ENCODE results near the gene SRL.
A peak's percentile ranks its signal among the peaks of the same experiment; 100 is the strongest.

Gene SRL

DNA sequence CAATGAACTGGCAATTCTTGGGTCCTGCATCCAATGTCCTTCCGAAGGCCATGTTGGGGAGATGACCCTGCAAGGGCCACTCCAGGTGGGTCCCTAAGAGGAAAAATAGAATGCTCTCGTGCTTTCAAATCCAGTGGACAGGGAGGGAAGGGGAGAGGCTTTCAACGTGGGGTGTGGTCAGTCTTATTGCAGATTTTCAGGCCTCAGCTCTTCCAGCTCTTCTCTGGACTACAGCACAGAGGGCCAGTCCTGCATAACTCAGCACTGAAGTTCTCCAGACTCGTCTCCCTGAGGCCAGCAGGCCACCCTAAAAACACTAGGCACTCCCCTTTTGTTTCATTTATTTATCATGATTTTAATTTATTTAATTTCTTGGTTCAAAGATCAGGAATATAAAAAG, 43.1 kb downstream of the SRL start:
- no peak for DNase-seq

DNA sequence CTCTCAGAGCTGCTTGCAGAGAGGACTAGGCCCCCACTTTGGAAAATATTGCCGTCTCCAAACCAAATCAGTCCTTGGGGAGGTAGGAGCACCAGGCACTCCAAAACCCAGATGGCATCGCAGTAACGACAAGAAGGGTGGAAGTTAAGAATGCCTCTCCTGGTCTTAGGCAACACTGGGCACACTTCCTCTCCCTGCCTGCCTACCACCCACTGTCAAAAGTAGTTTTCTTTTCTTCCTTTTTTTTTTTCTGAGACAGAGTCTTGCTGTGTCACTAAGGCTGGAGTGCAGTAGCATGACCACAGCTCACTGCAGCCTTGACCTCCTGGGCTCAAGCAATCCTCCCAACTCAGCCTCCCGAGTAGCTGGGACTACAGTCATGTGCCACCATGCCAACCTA, 47.2 kb downstream of the SRL start:
- no peak for DNase-seq

DNA sequence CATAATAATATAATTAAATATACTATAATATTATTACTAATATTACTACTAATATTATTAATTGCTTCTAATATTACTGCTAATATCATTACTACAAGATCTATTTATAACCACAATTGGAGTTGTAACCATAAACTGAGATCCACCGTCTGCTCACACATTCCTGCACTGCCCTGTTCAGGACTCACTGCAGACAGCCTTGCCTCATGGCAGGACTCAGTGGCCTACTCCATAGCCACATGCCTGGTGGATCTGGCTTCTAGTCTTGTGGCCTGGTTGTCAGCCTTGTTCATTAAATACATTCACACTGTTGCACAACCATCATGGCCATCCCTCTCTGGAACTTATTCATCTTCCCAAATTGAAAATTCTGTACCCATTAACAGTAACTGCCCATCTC, 48.0 kb downstream of the SRL start:
- DNase-seq: no peak

DNA sequence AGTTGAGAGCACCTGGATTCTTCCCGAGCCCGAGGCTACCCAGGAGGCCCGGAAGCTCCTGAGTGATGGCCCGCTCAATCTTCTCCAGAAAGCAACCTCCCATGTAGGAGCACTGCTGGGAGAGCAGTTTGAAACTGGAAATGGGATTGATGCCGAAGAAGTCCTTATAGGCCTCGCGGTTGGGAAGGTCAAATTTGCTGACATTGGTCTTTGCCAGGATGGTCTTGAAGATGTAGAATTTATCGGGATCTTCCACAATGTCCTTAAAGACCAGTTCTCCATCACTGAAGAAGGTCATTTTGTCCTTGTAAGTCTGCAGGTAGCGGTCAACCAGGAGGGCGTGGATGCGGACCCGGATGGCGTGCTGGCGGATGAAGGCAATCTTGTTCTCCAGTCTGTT, 49.7 kb downstream of the SRL start:
- DNase-seq: no peak

DNA sequence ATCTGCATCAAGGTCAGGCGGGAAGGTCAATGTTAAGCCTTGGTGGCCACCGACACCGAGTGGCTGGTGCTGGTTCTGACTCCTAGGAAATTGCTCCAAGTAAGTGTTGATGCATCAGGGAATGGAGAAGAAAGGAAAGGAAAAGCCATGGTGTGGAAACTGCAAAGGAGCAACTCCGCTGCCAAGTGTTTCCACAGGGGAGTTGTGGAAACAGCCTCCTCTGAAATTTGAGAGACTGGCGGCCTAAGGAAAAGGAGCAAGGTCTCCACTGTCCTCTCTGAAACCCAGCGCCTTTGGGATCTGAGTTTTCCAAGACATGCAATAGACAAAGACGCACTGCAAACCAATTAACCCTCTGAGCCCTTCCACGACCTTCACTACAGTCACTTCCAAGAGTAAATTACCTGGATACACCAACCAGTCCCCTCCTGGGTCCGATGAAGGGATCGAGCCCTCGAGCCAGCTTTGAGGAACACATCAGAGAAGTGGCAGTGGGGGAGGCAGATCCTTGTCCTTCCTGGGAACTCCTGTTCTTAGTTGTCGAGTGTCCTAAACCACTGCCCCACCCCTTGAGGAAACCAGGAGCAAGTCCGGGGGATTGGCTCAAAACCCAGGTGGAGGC, 51.1 kb downstream of the SRL start:
- no peak for DNase-seq

DNA sequence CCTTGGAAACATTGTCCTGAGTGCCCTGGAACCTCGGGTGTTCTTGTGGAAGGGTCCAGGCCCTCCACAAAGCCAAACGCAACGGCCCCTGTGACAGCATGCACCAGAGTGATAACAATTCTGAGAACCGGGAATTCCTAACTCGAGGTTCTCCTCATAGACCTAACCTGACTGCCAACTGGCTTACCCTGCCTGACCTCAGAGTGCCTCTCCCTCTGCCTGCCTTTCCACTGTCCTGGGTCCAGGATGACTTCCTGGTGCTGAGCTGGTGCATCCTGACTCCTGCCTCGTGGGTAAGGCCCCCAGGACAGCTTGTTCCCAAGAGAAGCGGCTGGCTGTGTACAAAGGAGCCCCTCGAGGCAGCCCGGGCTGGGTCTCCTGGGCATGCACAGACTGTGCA, 51.8 kb downstream of the SRL start:
- DNase-seq: no peak

DNA sequence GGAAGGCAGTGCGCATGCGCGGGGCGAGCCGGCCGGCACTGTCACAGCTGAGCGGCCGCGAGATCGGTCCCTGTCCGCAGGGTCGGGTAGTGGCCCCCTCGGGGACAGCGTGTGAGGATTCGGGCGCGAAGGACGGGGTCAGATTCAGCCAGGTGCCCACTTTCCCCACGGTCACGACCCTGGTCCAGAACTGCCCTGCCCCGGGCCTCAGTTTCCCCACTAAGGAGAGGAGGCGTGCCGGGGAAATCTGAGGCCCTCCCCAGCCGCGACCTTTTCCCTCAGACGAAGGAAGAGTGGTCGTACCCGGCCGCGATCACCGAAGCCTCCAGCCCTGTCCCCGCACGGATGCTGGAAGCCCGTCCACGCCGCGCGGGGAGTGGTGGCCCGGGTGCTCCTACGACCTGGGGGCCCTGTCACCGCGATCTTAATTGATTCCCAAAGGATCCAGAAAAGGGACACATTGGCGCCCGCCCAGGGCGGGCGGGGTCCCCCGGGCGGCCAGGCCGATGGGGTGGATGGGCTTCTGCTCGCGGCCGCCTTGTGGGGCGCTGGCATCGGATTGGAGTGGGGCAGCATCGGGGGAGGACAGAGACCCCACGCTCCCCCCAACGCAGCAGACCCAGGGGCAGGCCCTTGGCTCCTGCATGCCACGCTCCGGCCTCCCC, 57.7 kb downstream of the SRL start:
- DNase-seq: no peak

DNA sequence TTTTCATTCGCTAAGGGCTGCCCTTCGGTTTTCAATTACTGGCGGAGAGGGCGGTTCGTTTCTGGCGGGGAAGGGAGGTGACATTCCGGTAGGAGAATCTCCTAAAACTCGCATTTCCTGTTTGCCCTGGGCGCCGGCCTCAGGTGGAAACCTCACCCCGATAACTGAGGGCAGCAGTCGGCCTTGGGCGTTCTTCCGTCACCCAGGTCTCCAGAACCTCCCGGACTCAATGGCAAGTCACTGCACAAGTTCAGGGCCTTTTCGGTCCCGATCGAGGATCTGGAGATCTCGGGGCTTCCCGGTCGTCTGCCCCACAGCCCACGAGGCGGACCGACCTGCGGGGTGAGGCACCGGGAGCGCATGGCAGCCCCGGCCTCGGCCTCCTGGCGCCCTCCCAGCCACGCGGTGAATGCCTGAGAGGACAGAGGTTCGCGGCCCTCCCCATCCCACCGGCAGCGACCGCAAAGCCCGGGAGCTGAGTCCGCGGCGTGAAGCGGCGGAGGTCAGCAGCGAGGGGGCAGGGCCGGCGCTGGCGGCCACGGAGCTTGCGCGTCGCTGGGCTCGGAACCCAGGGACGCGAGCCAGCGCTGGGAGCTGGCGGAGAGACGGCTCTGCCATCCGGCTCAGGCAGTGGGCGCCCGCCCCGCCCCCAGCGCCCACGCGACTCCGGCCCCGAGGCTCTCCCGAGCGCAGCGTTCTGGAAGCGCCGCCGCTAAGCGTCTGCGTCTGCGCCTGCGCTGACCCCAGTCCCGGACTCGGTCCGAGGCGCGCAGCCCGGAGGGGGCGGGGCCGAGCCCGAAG, 58.4 kb downstream of the SRL start:
- DNase-seq: peak; percentile 68

DNA sequence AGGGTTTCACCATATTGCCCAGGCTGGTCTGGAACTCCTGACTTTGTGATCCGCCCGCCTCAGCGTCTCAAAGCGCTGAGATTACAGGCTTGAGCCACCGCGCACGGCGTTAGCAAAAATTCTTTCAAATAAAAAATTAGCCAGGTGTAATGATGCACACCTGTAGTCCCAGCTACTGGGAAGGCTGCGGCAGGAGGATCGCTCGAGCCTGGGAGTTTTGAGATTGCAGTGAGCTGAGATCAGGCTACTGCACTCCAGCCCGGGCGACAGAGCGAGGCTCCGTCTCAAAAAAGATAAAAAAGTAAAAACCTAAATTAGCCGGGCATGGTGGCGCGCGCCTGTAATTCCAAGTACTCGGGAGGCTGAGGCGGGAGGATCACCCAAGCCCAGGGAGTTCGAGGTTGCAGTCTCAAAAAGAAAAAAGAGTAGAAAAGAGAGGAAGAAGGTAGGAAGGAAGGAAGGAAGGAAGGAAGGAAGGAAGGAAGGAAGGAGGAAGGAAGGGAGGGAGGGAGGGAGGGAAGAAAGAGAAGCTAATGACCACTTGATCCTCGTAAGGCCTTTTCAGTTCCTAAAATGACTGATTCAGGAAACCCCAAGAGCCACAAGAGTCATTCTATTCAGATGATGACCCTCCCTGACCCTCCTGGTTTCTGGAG, 59.2 kb downstream of the SRL start:
- DNase-seq: no peak

DNA sequence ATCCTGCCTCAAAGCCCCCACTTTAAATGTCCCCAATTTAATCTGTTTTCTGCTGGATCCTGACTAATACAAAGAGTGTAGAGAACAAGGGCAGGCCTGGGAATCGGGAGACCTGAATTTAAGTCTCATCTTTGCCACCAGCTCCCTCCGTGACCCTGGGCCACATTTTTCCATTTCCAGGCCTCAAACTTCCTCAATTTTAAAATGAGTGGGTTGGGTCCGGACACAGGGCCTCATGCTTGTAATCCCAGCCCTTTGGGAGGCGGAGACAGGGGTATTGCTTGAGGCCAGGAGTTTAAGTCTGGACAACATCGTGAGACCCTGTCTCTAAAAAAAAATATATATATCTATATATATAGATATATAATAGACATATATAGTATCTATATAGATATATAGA, 61.4 kb downstream of the SRL start:
- DNase-seq: no peak

DNA sequence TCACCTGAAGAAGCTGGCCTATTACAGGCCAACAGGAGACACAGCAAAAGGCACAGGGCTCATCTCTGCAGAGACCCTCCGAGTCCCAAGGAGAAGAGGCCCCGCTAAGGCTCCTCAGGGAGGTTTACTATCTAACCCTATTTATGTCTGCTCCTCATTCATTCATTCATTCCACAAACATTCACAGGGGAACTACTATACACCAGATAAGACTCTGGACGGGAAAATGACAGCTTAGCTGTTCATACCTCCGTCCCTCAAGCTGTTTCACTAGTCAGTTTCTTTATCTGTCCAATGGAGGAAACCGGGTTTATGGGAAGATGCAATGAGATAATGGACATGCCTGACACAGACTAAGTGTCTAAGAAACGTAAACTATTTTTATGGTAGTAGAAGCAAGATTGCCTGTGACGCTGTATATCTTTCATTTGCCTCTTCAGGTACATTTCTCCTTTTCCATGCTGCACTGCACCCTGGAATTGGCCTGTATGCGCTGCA, 62.1 kb downstream of the SRL start:
- no peak for DNase-seq

DNA sequence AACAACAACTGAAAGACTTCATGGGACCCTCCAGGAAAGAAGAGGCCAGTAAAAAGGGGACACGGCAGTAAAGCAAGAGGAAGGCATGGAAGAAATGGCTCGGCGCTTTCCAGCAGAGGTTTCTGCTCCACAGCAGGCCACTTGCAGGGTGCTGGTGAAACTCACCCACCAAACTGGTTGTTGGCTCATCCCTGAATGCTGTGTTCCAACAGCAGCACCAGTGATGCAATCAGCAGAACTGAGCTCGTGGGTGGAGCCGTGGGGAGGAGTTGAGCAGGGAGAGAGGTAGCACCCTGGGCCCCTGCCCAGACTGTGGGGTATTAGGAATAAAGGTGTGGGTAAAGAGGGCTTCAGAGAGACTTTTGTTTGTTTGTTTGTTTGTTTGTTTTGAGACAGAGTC, 62.9 kb downstream of the SRL start:
- DNase-seq: no peak

DNA sequence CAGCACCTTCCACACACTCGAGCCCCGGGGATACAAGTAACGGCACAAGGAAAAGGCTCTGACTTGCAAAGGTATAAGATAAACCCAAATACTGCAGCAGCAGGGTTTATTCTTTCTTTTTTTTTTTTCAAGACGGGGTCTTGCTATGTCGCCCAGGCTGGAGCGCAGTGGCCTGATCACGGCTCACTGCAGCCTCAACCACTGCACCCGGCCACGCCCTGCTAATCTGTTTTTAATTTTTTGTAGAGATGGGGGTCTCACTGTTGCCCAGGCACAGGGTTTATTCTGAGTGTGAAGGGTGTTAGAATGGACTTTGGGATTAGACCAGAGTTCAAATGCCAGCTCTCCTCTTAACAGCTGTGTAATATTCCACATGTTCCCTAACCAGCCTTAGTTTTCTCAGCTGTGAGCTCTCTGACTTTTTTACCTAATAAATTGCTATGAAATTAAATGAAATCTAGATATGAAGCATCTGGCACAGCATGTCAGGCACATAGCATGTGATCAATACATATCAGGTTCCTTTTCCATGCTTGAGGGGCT, 63.3 kb downstream of the SRL start:
- DNase-seq: no peak

DNA sequence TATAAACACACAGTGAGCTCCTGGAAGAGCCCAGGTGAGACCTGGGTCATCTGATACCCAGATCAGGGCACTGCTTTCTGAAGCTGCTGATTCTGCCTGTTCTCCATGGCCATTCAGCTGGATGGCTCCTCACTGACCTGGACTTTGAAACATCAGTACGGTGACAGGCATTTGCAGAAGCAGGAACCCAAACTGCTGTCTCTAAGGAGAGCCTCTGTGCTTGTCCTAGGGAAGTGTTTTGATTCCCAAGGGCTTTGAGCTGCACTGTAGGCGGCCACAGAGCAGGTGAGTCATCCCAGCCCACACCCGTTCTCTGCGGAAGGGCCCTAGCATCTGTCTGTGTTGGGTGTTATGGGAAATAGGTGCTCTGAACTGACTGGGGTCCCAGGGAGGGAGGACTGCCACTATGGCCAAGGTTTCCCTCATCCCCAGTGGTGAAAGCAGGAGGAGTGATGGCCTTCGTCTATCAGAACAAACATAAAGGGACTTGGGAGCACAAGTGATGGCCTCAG, 64.9 kb downstream of the SRL start:
- DNase-seq: no peak

DNA sequence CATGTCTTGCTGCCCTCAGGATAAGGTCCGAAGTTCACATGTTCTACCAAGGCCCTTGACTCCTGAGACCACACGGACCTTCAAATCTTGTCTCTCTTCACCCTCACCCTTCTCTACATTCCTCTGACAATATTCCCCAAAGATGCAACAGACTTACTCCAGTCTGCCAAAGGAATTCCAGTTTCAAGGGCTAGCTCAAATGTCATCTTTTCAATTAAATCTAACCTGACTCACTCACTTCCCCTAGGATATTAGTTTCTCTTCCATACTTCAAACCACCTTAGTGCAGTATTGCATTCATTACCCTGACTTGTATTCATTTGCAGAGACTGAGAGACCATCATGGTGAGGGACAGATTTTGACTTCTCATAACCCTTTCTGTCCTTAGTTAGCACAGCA, 66.0 kb downstream of the SRL start:
- DNase-seq: no peak

DNA sequence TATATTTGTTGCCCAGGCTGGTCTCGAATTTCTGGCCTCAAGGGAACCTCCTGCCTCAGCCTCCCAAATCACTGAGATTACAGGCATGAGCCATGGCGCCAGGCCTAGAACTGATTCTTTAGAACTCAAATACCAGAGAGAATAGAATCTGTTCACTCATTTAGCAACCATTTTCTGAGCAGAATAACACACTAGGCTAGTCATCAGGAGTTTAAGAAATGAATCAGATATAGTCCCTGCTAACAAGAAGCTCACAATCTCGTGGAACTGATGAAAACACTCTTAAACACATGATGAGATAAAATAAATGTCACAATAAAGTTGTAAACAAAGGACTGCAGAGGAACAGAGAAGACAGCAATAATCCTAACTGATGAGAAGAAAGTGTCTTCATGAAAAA, 69.8 kb downstream of the SRL start:
- no peak for DNase-seq

DNA sequence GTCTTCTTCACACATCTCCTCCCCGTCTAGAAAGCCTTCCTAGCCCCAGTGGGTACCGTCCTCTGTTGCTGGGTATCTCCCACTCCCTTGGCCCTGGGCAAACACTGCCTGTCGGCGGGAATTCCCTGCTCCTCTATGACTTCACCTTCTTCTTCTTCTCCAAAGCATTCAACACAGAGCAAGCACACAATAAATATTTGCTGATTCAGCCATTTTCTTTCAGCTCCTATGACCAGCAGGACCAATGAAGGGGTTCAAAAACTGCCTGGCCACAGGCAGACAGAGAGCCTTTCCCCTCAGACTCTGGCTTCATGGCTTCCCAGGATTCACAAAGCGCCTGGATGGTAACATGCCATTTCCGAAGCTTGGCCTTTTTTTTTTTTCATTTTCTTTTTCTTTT, 72.5 kb downstream of the SRL start:
- DNase-seq: no peak

DNA sequence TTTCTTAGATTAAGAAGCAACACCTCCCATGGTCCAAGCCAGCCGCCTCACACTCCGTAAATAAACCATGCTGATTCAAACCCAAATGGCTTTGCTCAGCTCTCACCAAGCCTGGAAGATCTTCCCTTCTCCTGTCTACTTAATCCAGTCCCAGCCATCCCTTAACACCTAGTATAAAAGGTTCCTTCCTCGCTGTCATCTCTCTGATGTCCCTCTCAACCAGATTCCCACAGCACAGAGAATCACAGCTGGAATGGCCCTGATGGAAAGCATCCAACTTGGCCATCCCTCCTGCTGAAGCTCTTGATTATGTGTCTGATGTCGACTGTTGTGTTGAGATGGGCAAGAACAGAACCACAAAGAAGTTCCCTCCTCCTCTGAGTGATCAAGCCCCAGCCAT, 75.1 kb downstream of the SRL start:
- DNase-seq: no peak

DNA sequence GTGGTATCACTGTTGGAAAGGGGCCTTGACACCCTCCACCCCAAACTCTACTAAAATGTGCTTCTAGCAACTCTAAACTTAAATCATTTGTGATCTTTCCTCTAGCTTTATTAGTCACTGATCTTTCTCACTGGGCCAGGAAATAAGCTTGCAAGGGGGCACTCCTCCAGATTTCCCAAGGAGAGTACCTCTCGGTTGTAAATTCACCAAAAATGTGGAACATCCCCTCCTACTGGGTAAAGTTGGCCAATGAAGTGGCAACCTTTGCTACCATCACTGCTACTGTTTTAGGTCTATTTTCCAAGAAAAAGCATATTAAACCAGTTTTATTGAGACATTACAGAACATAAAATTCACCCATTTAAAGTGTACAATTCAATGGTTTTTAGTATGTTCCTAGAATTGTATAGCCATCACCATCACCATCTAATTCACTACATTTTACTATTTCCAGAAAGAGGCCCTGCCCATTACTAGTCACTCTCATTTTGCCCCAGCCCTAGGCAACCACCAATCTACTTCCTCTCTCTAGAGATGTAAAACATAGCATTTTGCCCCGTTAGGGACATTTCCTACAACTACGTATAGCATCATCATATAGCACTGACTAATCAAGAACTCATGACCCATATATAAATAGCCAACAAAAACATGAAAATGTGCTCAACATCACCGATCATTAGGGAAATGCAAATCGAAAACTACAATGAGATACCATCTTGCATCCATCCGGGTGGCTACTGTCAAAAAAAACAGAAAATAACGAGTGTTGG, 81.0 kb downstream of the SRL start:
- no peak for DNase-seq

DNA sequence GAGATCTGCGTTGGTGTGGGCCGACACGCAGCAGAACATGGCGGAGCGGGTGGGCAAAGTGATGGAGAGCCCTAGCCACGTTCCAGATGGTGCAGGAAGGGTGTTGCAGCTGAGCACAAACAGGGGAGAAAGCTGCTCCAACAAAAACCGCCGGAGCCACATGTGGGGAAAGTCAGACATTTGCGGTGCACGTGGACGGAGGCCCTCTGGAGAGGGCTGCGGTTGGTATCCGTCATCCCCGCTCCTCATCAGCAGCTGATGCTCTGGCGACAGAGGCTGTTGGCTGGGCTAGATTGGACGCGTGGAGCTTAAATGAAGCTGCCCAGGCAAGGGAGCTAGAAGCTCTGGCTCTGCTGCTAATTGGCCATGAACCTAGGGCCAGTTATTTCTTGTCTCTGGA, 82.2 kb downstream of the SRL start:
- DNase-seq: no peak

DNA sequence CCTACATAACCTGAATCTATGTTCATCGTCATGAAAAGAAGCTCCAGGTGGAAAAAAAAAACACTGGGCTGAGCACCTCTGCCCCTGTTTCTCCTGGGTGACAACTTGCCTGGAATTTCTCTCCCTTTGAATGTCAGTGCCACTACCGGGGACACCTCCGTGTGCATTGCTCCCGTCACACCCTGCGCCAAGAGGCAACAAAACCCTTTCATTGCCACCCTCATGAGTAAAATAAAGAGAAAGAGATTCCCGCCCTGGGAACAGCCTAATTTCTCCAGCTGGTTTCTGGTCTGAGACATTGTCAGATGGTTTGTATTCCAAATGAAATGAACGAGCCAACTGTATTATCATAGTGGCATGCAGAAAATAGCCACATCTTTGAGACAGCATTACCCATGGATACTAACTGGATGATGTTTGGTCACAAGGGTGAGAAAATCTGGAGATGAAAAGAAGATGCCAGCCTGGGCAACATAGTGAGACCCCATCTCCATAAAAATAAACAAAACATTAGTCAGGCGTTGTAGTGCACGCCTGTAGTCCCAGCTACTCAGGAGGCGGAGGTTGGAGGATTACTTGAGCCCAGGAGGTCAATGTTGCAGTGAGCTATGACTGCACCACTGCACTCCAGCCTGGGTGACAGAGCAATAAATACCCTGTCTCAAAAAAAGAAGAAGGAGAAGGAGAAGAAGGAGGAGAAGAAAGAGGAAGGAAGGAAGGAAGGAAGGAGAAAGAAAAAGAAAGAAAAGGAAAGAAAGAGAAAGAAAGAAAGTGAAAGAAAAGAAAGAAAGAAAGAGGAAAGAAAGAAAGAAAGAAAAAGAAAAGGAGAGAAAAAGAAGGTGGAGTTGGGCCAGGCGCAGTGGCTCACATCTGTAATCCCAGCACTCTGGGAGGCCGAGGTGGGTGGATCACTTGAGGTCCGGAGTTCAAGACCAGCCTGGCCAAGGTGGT, 83.5 kb downstream of the SRL start:
- DNase-seq: no peak
